ENCODE results near the gene CENPX. TPM values are rescaled to one million over a fixed set of nuclear protein-coding genes. Genes with fewer than 3 reads are reported as not detected.

Gene CENPX
- total and polyA plus RNA-seq, 2 of the 13 experiments (the other 11 are each of a cell fraction or from before 2014, with no cell fraction given), result 92.7 to 170 TPM

DNA sequence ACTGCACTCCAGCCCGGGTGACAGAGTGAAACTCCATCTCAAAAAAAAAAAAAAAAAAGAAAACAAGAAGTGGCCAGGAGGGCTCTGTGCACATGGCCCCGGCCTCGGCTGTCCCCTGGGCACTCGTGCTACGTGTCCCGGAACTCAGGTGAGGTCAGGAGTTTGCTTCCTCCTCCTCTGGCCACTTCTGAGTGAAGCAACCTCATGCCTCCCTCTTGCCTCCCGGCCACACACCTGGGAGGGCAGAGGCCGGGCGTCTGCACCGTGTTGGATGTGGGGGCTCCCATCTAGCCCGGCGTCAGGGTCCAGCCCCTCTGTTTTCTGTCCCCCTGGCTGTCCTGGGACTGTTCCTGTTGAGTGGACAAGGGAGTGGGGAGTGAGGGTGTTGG is 23.1 kb downstream of the CENPX start (continued):
- TF ChIP-seq, protein P1, sequence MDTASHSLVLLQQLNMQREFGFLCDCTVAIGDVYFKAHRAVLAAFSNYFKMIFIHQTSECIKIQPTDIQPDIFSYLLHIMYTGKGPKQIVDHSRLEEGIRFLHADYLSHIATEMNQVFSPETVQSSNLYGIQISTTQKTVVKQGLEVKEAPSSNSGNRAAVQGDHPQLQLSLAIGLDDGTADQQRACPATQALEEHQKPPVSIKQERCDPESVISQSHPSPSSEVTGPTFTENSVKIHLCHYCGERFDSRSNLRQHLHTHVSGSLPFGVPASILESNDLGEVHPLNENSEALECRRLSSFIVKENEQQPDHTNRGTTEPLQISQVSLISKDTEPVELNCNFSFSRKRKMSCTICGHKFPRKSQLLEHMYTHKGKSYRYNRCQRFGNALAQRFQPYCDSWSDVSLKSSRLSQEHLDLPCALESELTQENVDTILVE (CRISPR knock-in tag; IDR thresholded peaks at IDR 0.05), result peak; percentile 40; the same call in 1 of the 2 replicates
- TF ChIP-seq YEATS2 (CRISPR knock-in tag; IDR thresholded peaks at IDR 0.05; ENCODE audit: borderline replicate concordance) (peak; percentile 63; the same call in 1 of the 2 replicates), ZNF552 (CRISPR knock-in tag; IDR thresholded peaks at IDR 0.05; ENCODE audit: borderline replicate concordance) (no peak), CREM (IDR thresholded peaks at IDR 0.05) (peak; percentile 40; the same call in 1 of the 2 replicates), CREM (CRISPR knock-in tag; IDR thresholded peaks at IDR 0.05) (no peak), GABPB1 (CRISPR knock-in tag; IDR thresholded peaks at IDR 0.05) (peak; percentile 67; the same call in 1 of the 2 replicates), MED8 (CRISPR knock-in tag; IDR thresholded peaks at IDR 0.05; ENCODE audit: insufficient replicate concordance) (peak; percentile 52), ZNF776 (CRISPR knock-in tag; IDR thresholded peaks at IDR 0.05) (0 out of 2 replicates have a peak, but pooled peaks have one; percentile 58), KLF15 (CRISPR knock-in tag; IDR thresholded peaks at IDR 0.05; ENCODE audit: borderline replicate concordance) (no peak), HOXD1 (CRISPR knock-in tag; IDR thresholded peaks at IDR 0.05) (no peak), ZNF7 (CRISPR knock-in tag; IDR thresholded peaks at IDR 0.05) (no peak), RXRB (CRISPR knock-in tag; IDR thresholded peaks at IDR 0.05; ENCODE audit: borderline replicate concordance) (peak; percentile 57), ZNF772 (CRISPR knock-in tag; IDR thresholded peaks at IDR 0.05) (peak; percentile 41; the same call in 1 of the 2 replicates), HOXA5 (CRISPR knock-in tag; IDR thresholded peaks at IDR 0.05) (0 out of 2 replicates have a peak, but pooled peaks have one; percentile 19), NFKBIZ (CRISPR knock-in tag; IDR thresholded peaks at IDR 0.05) (no peak; the same call in 1 of the 2 replicates)
- TF ChIP-seq, protein P2, sequence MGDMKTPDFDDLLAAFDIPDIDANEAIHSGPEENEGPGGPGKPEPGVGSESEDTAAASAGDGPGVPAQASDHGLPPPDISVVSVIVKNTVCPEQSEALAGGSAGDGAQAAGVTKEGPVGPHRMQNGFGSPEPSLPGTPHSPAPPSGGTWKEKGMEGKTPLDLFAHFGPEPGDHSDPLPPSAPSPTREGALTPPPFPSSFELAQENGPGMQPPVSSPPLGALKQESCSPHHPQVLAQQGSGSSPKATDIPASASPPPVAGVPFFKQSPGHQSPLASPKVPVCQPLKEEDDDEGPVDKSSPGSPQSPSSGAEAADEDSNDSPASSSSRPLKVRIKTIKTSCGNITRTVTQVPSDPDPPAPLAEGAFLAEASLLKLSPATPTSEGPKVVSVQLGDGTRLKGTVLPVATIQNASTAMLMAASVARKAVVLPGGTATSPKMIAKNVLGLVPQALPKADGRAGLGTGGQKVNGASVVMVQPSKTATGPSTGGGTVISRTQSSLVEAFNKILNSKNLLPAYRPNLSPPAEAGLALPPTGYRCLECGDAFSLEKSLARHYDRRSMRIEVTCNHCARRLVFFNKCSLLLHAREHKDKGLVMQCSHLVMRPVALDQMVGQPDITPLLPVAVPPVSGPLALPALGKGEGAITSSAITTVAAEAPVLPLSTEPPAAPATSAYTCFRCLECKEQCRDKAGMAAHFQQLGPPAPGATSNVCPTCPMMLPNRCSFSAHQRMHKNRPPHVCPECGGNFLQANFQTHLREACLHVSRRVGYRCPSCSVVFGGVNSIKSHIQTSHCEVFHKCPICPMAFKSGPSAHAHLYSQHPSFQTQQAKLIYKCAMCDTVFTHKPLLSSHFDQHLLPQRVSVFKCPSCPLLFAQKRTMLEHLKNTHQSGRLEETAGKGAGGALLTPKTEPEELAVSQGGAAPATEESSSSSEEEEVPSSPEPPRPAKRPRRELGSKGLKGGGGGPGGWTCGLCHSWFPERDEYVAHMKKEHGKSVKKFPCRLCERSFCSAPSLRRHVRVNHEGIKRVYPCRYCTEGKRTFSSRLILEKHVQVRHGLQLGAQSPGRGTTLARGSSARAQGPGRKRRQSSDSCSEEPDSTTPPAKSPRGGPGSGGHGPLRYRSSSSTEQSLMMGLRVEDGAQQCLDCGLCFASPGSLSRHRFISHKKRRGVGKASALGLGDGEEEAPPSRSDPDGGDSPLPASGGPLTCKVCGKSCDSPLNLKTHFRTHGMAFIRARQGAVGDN (CRISPR knock-in tag; IDR thresholded peaks at IDR 0.05), result peak; percentile 93
- TF ChIP-seq, protein P3, sequence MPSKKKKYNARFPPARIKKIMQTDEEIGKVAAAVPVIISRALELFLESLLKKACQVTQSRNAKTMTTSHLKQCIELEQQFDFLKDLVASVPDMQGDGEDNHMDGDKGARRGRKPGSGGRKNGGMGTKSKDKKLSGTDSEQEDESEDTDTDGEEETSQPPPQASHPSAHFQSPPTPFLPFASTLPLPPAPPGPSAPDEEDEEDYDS (CRISPR knock-in tag; IDR thresholded peaks at IDR 0.05), result peak; percentile 62
- TF ChIP-seq, protein P4, sequence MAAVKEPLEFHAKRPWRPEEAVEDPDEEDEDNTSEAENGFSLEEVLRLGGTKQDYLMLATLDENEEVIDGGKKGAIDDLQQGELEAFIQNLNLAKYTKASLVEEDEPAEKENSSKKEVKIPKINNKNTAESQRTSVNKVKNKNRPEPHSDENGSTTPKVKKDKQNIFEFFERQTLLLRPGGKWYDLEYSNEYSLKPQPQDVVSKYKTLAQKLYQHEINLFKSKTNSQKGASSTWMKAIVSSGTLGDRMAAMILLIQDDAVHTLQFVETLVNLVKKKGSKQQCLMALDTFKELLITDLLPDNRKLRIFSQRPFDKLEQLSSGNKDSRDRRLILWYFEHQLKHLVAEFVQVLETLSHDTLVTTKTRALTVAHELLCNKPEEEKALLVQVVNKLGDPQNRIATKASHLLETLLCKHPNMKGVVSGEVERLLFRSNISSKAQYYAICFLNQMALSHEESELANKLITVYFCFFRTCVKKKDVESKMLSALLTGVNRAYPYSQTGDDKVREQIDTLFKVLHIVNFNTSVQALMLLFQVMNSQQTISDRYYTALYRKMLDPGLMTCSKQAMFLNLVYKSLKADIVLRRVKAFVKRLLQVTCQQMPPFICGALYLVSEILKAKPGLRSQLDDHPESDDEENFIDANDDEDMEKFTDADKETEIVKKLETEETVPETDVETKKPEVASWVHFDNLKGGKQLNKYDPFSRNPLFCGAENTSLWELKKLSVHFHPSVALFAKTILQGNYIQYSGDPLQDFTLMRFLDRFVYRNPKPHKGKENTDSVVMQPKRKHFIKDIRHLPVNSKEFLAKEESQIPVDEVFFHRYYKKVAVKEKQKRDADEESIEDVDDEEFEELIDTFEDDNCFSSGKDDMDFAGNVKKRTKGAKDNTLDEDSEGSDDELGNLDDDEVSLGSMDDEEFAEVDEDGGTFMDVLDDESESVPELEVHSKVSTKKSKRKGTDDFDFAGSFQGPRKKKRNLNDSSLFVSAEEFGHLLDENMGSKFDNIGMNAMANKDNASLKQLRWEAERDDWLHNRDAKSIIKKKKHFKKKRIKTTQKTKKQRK (IDR thresholded peaks at IDR 0.05; ENCODE audit: low read length), result no peak
- TF ChIP-seq, protein P5, sequence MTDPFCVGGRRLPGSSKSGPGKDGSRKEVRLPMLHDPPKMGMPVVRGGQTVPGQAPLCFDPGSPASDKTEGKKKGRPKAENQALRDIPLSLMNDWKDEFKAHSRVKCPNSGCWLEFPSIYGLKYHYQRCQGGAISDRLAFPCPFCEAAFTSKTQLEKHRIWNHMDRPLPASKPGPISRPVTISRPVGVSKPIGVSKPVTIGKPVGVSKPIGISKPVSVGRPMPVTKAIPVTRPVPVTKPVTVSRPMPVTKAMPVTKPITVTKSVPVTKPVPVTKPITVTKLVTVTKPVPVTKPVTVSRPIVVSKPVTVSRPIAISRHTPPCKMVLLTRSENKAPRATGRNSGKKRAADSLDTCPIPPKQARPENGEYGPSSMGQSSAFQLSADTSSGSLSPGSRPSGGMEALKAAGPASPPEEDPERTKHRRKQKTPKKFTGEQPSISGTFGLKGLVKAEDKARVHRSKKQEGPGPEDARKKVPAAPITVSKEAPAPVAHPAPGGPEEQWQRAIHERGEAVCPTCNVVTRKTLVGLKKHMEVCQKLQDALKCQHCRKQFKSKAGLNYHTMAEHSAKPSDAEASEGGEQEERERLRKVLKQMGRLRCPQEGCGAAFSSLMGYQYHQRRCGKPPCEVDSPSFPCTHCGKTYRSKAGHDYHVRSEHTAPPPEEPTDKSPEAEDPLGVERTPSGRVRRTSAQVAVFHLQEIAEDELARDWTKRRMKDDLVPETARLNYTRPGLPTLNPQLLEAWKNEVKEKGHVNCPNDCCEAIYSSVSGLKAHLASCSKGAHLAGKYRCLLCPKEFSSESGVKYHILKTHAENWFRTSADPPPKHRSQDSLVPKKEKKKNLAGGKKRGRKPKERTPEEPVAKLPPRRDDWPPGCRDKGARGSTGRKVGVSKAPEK (CRISPR knock-in tag; IDR thresholded peaks at IDR 0.05; ENCODE audit: borderline replicate concordance), result no peak

All from HepG2 (cell line).